PFSK-1 (cell line): Measurements from ENCODE around the gene MYO1D.

Experiments used
- FOXP2 ChIP-seq: optimal IDR thresholded peaks from 2 replicates; pipeline ENCODE3; 2011; ENCODE audit warnings: borderline replicate concordance, control low read depth, inconsistent platforms; ENCODE audit not compliant: insufficient read depth; ENCODE audit errors: extremely low read length, extremely low read depth
- POLR2AphosphoS5 ChIP-seq: IDR thresholded peaks from 2 replicates; pipeline ENCODE4 v1.6.1; 2012; ENCODE audit warnings: low read depth, mild to moderate bottlenecking, control low read depth, low read length, moderate library complexity
- REST ChIP-seq, 2 experiments: IDR thresholded peaks; 2 replicates each; pipeline versions ENCODE4 v1.6.1 to v1.8.0; 2011 to 2012; ENCODE audit warnings: low read depth in 2 of 2, low read length in 2 of 2, control low read depth in 1 of 2, inconsistent platforms in 1 of 2, mild to moderate bottlenecking in 1 of 2, moderate library complexity in 1 of 2; ENCODE audit not compliant: insufficient read depth in 1 of 2
- SIN3A ChIP-seq: IDR thresholded peaks from 2 replicates; pipeline ENCODE4 v1.6.1; 2012; ENCODE audit warnings: mild to moderate bottlenecking, low read length, moderate library complexity, borderline replicate concordance; ENCODE audit not compliant: insufficient read depth
- TAF1 ChIP-seq: IDR thresholded peaks from 2 replicates; pipeline ENCODE4 v1.6.1; 2012; ENCODE audit warnings: low read length, control low read depth, borderline replicate concordance; ENCODE audit not compliant: insufficient read depth

GRCh38 chr17:32774695-32775084 lies 102.2 kb downstream of the MYO1D start:
- TF ChIP-seq POLR2AphosphoS5: no peak
- TF ChIP-seq SIN3A: no peak
- no peak for TF ChIP-seq REST (IDR thresholded peaks at IDR 0.05; ENCODE audit: insufficient read depth in 1 of 2, low read depth in 2 of 2, low read length in 2 of 2)
- TF ChIP-seq TAF1: no peak
- TF ChIP-seq FOXP2: no peak
